MV-4-11 (cell line): Measurements from ENCODE around the gene HTT-AS.
"Not testable (repeated sequence)": the region's sequence is repeated elsewhere in the genome, so short reads cannot be mapped to it uniquely, and the experiment has no call there.

Experiments used
- DNase-seq: peaks from one replicate; lab custom pipeline; 2025; lab: John Stamatoyannopoulos, UW

HTT-AS gene

DNA sequence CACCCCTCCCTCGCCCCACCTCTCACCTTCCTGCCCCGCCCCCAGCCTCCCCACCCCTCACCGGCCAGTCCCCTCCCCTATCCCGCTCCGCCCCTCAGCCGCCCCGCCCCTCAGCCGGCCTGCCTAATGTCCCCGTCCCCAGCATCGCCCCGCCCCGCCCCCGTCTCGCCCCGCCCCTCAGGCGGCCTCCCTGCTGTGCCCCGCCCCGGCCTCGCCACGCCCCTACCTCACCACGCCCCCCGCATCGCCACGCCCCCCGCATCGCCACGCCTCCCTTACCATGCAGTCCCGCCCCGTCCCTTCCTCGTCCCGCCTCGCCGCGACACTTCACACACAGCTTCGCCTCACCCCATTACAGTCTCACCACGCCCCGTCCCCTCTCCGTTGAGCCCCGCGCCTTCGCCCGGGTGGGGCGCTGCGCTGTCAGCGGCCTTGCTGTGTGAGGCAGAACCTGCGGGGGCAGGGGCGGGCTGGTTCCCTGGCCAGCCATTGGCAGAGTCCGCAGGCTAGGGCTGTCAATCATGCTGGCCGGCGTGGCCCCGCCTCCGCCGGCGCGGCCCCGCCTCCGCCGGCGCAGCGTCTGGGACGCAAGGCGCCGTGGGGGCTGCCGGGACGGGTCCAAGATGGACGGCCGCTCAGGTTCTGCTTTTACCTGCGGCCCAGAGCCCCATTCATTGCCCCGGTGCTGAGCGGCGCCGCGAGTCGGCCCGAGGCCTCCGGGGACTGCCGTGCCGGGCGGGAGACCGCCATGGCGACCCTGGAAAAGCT is at the start of gene HTT-AS, which contains the start of gene HTT:
TSS of gene HTT-AS (minus strand) at position 461 of the 768 bp plus-strand sequence.
TSS of gene HTT (plus strand) at position 604 of the 768 bp plus-strand sequence. CDS start at position 749, 145 bp downstream.
- peak; percentile 92 for DNase-seq

DNA sequence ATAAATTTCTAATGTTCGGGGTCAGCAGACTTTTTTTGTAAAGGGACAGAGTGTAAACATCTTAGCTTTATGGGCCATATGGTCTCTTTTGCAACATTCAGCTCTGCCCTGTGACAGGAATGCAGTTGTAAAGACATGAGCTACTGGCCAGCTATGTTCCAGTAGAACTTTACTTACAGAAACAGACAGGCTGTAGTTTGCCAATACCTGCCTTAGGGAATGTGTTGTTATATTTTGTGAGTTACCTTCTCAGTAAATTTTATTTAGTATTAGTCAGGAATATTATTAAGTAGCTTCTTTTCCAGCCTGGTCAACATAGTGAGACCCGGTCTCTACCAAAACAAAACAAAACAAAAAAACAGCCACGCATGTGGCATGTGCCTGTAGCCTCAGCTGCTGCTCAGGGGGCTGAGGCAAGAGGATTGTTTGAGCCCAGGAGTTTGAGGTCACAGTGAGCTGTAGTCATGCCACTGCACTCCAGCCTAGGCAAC is 48.9 kb upstream of the HTT-AS start:
- no peak for DNase-seq

DNA sequence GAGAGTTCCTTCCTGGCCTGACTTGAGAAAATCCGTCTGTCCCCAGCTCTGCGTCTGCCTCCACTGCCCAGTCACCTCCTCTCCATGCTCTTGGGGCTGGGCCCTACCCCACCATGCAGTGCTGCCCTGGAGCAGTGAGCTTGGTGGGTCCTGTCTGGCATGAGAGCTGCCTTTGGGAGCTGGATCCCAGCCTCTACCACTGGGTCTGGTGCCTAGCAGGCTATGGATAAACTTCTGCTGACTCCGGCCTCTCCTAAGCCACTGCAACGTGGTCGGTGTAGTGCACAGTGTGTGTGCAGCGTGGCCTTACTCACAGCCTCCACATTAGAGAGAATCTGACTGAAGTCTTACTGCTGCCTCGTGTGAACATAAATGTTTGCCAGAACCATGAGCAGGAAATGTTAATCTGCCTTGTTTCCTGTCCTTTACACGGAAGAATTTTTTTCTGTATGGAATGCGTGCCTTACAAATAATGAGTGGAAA is 47.8 kb upstream of the HTT-AS start:
- peak; percentile 20 for DNase-seq

DNA sequence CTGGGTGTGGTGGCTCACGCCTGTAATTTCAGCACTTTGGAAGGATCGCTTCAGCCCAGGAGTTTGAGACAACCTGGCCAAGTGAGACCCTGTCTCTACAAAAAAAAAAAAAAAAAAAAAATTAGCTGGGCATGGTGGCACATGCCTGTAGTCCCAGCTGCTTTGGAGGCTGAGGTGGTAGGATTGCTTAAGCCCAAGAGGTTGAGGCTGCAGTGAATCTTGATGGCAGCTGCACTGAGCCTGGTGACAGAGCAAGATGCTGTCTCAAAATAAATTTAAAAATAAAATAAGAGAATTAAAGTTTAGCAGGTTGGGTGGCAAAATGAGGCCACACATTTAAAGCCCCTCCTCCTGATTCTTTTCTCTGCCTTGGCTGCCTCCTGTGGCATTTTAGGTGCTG is 47.3 kb upstream of the HTT-AS start:
- peak; percentile 17 for DNase-seq

DNA sequence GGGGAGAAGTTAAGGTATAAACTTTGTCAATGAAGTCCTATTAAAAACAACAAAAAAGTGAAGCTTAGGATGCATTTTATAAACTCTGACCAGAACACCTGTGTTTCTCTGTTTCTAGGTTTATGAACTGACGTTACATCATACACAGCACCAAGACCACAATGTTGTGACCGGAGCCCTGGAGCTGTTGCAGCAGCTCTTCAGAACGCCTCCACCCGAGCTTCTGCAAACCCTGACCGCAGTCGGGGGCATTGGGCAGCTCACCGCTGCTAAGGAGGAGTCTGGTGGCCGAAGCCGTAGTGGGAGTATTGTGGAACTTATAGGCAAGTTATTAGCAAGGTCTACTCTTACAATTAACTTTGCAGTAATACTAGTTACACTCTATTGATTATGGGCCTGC is 46.8 kb upstream of the HTT-AS start:
- DNase-seq, result peak; percentile 88

DNA sequence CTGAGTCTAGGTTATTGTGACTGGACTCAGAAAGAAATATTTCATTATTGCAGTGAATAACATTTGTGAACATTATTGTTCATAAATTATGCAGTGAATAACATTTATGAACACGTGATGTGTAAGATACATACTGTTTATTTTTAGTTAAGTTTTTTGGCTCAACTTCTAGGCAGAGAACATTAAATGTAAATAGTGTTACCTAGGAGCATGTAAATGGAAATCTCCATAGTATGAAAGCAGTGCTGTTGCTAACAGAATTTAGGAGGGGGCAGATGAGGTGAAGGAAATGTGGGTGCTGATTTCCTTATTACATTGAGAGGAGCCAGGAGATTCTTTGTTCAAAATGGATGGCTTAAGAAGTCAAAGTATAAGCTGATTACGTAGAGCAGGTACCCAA is 45.1 kb upstream of the HTT-AS start:
- no peak for DNase-seq

DNA sequence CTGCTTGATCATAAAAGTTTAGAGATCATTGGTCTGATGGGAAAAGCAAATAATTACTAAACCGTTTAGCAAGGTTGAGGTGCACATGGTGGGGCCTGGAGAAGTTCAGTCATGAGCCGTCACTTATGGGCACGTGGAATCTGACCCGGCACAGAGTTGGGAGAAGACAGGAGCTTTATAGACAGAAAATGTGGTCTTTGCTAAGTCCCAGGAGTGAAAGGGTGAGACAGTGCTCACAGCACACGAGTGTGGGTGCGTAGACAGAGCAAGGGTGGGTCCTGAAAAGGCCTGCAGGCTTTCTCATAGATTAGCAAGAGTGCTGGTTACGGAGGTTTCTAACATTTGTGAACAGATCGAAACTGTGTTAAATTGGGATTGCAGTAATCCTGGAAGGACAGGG is 44.0 kb upstream of the HTT-AS start:
- no peak for DNase-seq

DNA sequence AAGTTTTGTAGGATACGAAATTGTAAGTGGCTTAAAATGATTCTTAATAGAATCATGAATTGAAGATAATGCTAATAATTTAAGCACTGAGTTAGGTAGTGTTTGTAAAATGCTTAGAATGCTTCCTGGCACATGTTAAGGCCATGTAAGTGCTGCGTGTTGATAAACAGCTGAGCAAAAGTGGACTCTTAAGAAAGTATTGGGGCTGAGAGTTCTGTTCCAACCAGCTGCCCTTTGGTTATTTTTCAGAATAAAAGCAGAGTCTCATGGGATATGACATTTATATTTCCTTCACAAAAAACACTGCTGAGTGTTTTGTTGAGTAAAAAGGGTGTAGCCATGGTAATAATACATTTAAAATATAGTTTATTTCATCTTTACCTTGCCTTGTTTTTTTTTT is 42.6 kb upstream of the HTT-AS start:
- no peak for DNase-seq

DNA sequence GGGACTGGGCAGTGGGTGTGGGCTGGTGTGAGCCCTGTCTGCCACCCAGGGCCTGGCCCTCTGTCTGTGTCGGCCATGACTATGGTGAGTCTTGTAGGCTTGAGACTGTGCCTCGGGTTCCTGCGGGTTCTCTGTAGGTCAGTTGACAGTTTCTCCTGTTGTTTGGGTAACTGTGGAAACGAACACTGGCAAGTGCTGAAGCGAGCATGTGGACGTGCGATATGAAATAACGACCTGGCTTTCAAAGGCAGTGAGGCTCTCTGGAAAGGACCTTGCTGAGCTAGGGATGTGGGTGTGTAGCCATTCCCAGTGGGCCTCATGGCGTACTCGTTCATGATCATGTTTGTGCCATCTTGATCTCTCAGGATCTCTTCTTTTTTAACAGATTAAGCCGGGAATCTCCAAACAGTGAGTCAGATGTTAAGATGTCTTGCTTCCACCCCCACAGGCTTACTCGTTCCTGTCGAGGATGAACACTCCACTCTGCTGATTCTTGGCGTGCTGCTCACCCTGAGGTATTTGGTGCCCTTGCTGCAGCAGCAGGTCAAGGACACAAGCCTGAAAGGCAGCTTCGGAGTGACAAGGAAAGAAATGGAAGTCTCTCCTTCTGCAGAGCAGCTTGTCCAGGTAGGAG is 41.4 kb upstream of the HTT-AS start:
- DNase-seq, result no peak

DNA sequence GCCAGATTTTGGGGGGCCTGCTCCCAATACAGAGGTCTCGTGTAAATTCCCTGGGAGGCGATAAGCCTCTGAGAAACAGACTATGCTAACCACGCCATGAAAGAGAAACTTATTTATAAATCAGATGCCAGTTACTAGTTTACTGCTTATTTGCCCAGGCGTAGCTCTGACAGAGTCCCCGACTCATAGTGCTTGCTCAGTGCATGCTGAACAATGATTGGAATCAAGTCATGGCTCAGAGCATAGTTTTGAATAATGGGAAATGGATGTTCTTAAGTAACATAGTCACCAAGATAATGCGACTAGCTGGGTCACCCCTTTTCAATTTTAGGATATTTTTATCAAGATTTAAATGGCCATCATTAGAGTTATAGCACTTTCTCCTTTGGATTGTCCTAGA is 40.0 kb upstream of the HTT-AS start:
- DNase-seq, result no peak

DNA sequence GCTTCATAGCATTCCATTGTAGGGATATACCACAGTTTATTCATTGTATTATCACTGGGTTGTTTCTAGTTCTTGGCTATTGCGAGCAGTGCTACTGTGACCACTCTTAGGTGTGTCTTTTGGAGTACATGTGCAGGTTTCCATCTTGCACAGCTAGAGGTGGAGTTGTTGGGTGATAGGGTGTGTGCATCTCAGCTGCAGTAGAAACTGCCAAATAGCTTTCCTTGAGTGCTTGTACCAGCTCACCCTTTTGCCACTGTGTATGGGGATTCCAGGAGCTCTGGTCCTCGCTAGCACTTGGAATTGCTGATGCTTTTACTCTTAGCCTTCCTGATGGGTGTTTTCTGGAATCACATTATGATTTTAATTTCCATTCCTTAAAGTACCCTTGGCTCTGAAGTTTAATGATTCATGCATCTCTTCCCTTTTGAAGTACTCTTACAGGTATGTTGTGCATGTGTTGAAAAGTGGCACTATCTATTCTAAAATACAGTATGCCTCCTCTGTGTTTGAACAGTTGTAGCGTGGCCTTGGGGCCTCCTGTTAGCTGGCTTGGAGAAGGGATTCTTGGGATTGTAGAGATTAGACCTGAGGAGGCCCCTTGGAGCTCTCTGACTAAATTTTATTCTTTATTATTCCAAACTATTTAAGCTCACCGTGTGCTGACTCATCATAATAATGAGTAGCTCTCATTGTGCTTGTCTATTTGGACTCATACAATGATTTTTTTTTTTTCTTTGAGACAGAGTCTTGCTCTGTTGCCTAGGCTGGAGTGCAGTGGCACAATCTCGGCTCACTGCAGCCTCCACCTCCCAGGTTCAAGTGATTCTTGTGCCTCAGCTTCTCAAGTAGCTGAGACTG is 38.5 kb upstream of the HTT-AS start:
- no peak for DNase-seq

DNA sequence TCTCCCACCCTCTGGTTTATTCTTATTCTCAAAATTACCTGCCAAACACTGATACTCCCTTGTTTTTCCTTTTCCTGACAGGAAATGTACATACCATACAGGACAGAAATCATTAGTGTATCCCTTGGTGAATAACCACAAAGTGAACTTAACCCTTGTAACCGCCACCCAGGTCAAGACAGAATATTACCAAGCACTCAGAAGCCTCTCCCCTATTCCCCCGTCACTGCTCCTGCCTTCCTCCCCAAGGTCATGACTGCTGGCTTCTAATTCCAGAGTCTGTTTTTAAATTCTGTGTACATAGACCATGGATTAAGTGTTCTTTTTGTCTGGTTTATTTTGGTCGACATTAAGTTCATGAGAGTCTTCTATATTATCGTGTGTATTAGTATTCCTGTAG is 37.9 kb upstream of the HTT-AS start:
- no peak for DNase-seq

DNA sequence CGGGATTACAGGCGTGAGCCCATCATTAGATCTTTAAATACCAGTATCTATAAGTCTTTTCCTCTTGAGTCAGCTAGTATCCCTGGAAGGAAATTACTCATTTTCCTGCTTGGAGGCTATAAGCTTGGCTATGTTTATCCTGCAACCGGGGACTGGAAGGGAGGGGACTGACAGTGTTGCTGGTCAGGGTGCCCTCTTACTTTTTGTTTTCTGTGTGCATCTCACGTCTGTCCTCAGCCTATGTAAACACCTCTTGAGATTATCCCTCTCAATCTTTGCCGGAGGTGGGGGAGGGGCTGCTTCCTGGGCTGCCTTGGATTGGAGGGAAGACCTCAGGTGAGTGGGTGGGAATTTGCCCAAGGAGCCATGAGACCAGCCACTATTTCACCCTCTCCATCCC is 37.1 kb upstream of the HTT-AS start:
- no peak for DNase-seq

DNA sequence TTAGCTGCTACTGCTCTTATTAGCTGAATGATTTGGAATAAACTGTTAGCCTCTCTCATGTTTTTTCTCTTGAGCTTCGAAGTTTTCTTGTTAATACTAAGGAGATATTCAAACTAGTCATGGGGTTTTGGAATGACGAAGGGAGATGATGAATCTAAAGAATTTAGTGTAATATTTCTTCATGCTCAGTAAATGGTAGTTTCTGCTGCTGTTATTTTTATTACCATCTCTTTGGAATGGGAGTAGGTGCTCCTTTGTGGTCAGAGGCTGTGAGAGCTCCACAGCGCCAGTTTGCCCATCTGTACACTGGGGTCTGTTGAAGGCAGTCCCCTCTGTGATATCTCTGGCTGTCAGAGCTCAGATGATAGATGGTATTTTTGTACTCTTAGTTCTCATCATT is 33.9 kb upstream of the HTT-AS start:
- no peak for DNase-seq

DNA sequence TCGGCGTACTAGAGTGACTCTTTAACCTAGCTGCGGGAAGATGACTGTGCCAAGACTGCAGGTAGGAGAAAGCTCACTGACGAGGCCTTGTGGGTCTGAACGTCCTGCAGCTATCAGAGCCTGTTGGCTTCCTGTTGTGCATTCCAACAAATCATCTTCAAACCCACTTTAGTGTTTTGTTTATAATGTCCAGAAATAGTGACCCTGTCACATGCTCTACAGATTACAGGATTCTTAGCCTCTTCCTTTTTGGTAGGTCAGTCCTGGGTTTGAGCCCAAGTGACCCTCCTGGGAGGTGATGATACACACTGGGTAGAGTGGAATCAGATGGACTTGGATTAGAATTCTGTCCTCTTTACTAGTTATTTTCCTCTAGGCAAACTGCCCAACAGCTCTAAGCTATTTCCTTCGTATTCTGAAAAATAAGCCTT is 33.4 kb upstream of the HTT-AS start:
- no peak for DNase-seq

DNA sequence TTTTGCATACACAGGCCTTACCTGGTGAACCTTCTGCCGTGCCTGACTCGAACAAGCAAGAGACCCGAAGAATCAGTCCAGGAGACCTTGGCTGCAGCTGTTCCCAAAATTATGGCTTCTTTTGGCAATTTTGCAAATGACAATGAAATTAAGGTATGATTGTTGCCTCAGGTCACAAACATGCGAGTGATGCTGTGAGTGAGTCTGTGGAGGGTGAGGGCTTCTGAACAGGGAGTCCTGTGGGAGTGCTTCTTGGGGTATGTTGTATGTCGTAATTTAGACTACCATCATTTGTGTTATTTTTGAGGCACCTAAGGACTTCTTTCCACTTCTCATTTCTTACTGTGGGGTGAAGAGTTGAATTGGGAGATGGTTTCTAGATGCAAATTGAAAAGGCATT is 32.9 kb upstream of the HTT-AS start:
- DNase-seq, result peak; percentile 11

DNA sequence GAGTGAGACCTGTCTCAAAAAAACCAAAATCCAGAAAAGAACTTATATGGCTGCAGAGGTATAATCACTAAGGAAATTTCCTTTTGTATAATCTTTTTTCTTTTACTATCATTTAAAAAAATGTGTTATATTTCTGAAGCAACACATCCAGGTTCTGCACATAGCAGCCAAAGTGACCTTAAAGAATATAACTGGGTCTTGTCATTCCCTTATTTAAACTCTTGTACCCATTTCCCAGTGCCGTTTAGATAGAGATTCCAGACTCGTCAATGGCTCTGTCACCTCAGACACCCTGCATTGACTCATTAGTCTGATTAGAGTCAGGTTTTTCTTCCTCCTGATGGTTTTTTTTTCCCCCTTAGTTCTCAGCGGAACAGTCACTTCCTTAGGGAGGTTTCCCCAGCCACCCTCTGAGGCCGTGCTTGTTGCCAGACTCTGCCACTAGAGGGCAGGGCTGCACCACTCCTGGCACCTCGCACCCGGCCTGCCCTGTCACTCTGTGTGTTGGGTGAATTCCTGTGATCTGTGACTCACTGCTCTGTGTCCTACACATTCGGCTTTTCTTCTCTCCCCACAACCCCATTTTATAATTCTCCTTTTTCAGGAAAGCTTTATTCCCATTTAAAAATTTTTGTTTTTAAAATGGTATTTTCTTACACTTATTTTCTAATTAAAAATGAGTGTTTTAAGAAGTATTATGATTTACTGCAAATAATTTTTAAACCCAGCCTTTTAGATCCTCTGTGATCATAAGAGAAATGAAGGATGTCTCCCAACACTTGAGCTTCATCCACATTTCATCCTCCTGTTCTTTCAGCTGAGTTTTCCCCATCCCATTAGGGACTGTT is 32.2 kb upstream of the HTT-AS start:
- DNase-seq, result peak; percentile 88

DNA sequence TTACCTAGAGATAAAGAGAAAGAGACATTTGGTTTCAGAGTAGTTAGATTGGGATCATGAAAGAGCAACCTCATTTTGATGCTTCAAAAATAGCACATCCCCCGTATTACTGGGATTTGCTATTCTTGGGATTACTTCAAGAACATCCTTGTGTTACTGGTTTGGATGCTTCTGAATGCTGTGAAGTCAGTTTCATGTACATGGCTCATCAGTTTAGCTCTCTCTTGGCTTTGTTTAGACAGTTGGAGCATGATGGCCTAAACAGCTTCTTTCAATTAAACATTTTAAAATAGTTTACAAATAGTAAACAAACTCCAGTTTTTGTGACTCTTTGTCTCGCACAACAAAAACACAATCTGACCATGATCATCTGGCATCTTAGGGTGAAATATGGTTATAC is 24.0 kb upstream of the HTT-AS start:
- DNase-seq, result no peak

DNA sequence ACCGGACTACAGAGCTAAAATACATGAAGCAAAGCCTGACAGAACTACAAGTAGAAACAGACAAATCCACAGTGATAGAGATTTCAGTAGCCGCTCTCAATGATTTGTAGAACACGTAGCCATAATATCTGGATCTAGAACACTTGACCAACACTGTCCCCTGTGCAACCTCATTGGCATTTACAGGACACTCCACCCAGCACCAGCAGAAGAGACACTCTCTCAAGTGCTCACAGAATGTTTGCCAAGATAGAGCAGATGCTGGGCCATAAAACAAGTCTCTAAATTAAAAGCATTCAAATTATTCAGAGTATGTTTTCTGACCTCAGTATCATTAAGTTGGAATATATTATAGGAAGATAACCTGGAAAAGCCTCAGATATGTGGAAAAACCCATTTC is 21.9 kb upstream of the HTT-AS start:
- DNase-seq, result no peak

DNA sequence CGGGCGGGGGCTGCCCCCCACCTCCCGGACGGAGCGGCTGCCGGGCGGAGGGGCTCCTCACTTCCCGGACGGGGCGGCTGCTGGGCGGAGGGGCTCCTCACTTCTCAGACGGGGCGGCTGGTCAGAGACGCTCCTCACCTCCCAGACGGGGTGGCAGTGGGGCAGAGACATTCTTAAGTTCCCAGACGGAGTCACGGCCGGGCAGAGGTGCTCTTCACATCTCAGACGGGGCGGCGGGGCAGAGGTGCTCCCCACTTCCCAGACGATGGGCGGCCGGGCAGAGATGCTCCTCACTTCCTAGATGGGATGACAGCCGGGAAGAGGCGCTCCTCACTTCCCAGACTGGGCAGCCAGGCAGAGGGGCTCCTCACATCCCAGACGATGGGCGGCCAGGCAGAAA is 20.4 kb upstream of the HTT-AS start:
- DNase-seq, result not testable (repeated sequence)

DNA sequence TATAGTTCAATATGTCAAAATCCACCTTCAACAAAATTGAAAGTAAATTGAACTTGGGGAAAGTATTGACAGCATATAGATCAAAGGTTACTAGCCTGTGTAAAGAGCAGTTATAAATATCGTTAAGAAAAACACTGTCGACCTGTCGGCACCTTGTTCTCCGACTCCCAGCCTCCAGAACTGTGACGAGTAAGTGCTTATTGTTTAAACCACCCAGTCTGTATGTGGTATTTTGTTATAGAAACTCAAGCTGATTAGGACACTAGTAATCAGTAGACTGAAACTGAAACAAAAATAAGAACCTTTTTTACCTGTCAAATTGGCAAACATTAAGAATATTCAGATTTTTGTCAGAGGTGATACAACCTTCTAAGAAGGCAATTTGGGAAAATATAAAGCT is 17.1 kb upstream of the HTT-AS start:
- DNase-seq, result no peak
